NCI-H128 (cell line): ENCODE results near the gene SMURF1.

ENCODE experiments used
- DNase-seq: peaks from one replicate; lab custom pipeline; 2025; ENCODE audit not compliant: unreplicated experiment; lab: John Stamatoyannopoulos, UW

Gene SMURF1

DNA sequence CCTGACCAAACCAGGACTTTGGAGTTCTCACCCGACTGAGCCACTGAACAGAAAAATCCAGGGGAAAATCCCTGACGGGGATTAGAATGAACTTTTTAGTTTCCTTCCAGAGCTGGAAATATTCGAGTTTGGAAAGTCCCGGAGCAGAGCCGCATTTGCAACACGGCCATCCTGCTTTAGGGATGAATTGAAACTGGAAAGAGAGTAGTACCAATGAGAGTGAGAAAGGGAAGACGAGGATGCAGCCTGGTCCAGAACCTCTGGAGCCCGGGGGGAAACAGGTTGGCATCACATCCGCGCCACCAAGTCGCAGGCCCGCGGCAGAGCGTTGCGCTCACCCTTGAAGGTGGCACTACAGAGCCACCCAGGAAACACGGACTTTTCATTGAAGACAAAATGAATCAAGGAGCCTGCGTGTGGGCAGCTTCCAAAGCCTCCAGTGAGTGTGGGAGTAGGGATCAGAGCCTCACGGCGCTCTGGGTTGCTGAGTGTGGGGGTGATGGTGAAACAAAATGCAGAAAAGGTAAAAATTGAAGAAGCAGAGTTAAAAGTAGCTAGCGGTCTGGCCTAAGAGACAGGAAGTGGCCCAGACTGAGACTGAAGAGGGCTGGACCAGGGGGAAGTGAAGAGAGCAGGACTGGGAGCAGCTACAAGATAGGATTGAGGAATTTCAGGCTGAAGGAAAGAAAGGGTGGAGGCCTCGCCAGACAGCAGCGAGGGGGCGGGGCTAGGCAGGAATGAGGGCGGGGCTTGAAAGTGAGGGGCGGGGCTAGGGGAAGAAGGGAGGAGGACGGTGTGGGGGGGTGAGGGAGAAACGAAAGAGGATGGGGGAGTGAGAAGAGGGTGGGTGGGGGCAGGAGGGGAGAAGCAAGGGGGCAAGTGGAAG lies 1.8 kb downstream of the SMURF1 start:
- DNase-seq = no peak

DNA sequence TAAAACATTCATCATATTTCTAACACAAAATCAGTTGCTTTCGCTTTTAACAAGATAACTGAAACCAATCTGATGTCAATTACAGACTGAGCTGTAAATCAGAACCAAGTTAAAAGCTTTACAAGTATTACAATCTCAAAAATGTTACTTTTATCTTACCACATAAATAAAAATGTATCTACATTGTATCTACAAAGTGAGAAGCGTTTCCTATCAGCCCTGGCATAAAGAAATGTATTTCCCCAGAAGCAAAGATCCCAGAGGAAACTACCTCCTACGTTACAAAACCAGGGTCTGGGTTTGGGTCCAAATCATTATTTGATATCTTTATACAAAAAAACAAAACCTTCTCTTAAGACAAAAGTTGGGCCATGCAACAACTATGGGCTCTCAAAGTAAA lies 2.6 kb downstream of the SMURF1 start:
- no peak for DNase-seq

DNA sequence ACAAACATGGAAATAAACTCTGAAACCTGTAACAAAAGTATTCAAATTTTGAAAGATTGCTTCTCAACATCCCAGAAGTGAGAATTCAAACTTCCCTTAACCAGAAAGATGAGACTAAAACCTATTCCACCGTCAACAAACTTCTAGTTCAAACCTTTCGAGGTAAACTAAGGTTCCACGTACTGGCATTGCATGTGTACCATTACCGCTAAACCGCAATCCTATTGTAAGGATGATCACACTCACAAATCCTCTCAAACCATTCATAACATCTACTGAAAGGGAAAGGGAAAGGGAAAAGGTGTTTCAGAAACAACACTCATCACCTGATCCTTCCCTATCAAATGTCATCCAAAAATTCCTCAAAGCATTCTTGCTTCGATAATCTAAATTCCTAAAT lies 3.1 kb downstream of the SMURF1 start:
- DNase-seq = no peak

DNA sequence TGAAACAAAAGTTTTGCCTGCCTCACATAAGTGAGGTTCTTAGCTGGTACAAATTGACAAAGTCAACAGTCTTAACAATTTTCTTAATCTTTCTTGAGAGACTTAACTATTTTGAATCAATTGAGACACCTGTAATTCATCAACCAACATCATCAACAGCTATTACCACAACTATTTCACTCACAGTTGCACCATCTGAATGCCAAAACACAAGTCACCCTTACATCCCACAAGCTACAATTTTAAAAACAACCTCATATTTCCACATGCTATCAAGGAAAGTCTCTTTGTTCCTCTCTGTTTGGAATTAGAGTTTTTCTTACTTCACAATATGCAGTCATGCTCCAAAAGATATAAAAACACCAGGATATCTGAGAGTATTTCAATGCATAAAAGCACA lies 4.9 kb downstream of the SMURF1 start:
- DNase-seq = no peak

DNA sequence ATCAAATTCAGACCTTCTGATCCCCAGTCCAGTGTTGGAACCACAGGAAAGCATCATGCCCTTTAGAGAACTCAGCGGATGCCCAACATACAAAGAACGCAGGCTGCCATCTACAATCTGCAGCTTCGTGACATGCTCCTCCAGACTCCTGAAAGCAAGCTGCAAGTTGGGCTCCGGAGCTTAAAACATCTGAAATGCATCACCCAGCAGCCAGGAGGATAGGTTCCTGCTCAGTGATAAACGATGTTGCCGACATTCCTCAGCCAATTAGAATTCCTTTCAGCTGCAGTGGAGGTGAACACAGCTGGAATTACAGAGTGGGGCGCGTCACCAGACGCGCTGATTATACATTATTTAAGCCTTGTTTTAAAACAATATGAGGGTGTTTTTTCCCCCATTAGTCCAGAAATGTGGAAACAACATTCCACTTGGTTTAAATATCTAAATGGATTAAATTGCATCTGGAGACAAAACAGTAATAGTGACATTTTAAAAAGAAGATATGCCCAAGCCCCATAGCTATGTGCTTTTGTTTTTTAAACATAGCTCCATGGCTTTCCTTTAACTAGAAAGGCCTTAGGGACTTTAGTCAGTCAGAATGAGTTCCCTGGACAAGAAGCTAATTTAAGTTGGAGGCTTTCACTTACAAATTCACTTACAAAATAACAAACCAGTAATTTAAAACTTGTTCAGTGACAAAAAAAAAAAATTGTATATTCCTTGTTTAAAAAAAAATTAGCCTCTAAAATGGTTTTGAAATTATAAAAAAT lies 6.3 kb downstream of the SMURF1 start:
- no peak for DNase-seq

DNA sequence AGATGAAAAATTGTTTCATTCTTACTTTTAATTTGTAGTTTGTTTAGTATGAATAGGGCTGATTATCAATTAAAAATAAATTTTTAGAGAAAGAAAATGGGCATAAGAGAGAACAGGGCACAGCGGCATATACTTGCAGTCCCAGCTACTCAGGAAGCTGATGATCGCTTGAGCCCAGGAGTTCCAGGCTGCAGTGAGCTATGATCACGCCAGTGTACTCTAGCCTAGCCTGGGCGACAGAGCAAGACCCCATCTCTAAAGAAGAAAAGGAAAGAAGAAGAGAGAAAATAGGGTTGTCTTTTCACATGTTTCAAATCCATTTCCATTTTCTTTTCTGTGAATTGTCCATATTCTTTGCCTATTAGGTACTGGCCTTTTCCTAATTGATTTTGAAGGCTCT lies 8.0 kb downstream of the SMURF1 start:
- no peak for DNase-seq

DNA sequence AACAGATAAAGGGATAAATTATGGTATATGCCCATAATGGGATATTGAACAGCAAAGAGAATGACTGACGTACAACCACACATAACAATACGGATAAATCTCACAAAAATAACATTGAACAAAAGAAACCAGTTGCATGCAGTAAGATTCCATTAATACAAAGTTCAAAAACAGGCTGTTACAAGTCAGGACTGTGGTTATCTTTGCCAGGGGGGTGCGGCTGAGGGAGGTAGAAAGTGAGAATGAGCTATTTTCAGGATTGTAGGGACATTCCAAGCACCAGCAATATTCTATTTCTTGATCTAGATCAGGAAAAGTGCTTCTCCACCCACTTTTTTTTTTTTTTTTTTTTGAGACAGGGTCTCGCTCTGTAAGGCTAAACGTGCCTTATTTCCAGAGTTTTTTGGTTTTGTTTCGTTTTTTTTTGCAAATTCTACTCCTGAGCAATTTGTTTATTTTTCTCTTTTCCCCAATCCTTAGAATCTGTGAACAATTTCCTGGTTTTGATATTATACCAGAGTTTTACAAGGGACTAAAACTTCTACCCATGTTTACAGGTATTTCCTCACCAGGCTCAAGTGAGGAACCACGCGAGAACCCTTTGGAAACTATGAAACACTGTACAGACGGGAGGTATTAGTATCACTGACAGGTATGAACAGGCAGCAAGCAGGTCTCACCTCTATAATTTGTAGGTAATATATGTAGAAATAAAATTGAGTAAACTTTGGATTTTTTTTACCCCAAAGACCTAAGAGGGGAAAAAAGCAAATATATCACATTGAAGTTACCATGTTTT lies 9.9 kb downstream of the SMURF1 start:
- no peak for DNase-seq

DNA sequence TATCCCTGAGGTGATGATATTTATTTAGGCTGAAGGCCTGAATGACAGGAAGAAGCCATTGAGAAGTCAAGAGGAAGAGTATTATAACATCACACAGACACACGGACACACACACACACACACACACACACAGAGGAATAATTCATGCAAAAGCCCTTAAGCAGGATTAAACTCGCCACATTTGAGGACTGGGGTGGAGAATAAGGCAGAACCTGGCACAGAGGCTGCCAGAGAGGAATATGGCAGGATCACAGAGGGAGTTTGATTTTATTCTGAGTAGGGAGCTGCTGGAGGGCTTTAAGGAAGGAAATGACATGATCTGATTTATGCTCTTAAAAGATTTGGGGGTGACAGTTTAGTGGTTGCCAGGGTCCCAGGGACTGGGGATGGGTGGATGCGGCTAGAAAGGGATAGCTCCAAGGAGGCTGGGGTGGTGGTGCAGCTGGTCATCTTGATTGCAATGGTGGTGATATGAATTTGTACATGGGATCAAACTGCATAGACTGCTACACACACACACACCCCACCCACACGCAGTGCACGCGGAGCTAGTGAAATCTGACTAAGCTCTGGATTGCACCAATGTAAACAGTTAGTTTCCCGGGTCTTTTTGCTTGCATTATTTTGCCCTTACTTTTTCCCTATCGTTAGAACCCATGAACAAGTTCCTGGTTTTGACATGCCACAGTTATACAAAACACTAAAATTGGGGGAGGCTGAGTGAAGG lies 11.2 kb downstream of the SMURF1 start:
- DNase-seq = no peak

DNA sequence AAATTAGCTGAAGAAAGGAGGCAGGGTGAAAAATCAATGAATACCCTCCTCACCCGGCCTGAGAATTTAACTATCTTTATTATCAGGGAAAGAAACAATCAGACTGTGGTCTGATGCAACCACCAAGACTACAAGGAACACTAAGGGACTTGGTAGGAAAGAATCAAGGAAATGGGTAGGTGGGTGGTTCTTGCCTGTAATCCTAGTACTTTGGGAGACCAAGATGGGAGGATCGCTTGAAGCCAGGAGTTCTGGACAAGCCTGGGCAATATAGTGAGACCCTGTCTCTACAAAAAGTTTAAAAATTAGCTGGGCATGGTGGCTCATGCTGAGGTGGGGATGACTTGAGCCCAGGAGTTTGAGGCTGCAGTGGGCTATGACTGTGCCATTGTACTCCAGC lies 12.6 kb downstream of the SMURF1 start:
- DNase-seq = no peak

DNA sequence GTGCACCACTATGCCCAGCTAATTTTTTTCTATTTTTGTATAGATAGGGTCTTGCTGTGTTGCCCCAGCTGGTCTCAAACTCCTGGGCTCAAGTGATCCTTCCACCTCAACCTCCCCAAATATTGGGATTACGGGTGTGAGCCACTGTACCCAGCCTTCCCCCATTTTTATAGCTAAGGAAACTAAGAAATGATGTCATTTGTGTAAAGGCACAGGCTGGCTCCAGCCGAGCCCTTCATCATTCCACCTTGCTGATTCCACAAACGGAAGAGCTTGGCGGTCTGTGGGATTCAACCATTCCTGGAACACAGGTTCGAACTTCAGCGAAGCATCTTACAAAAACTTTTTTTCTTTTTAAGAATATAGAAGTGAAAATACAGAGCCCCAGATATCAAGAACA lies 14.4 kb downstream of the SMURF1 start:
- DNase-seq = no peak

DNA sequence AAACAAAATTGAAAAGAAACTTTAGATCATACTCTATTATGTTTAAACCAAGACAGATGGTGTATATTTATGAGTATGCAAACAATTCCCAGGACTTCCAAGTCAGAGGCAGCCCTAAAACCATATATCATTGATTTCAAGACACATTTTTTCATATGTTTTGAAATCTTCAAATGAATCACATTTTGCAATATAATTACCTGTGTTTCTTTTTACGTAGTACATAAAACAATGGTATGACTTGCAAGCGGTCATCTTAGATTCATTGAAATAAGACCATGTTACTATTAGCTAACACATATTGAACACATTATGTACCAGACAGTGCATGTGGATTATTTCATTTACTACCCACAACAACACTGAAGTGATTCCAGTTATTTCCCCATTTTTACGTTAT lies 14.9 kb downstream of the SMURF1 start:
- no peak for DNase-seq

DNA sequence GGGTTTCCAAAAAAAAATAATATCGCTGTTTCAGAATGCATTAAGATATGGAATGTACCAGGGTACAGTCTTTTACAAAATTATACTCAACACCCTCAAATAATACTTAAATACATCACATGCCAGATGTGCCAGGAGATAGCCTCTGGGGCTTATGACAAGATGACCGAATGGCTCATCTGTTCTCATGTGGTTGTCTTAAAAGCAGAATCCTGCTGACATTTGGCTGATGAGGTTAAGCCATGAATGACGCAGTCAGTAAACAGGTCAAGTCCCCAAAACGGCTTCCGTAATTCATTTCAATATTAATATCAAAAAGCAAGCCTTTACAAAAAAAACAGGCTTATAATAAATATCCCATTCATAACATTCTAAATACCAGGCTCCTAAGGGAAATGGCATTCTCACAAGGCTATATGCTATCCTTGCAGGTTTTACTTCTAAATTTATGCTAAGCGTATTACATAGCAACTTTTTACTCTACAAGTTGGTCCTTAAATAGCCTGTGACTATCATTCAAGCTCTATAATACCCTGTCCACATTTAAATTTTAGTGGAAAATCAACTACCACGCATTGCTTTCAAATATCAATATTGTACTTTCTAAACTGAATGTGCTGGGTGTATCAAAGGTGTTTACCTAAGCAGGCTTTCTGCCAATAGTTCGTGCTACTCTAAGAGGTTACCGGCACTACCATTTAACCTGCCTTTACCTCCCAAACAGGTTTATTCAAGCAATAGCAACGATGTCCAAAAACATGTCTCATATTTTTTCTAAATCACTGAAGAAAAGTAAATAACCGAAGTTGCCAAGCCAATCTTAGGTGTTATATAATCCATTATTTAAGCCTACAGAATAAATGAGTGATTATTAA lies 15.6 kb downstream of the SMURF1 start:
- DNase-seq = no peak

DNA sequence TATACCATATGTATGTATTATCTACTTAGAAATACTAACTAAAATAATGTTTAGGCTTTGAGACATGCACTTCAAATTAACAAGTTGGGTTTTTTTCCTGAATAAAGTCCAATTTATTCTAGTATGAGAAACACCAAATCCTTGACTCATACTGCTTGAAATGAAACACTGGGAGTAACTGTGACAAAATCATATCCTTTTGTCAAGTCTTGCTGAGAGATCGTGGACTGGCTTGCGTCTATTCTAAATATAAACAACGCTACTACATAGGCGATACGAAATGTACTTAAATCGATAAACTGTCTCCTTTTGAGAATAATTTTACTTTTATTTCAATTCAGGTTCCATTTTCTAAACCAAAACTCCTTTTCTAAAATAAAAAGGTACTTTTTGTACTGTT lies 16.3 kb downstream of the SMURF1 start:
- no peak for DNase-seq

DNA sequence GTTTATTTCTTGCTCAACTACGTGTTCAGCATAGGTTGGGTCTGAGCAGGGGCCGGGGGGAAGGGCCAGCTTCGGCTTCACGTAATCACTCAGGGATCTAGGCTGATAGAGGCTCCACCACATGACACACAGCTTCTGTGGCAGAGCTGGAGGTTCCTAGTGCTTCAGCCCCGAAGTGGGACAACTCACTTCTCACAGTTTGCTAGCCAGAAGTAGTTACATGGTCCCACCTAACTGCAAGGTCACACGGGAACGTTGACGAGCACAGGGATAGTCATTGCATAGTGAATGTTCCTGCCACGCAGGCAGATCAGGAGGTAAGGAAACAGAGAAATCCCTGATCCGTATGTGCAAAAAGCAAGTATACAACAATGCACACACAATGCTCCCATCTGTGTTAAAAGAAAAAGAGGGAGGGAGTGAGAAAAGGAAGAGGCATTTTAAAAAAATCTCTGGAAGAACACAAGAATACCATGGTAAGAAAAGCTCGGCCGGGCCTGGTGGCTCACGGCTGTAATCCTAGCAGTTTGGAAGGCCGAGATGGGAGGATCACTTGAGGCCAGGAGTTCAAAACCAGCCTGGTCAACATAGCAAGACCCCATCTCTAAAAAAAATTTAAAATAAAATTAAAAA lies 16.9 kb downstream of the SMURF1 start:
- DNase-seq = no peak

DNA sequence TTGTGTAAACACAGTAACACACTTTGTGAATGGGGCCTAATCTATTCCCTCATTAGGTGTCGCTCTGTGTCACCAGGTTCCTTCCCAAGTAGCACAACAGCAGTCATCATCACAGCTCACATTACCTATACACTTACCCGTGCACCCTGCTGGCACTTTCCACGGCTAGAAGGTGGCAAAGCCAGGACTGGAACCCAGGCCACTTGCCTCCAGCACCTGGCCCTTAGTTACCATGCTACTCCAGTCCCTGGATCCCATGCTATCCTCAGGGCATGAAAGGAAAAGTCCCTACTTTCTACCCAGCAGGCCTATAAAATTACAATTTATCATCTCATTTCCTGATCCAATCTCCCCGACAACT lies 18.4 kb downstream of the SMURF1 start:
- no peak for DNase-seq

DNA sequence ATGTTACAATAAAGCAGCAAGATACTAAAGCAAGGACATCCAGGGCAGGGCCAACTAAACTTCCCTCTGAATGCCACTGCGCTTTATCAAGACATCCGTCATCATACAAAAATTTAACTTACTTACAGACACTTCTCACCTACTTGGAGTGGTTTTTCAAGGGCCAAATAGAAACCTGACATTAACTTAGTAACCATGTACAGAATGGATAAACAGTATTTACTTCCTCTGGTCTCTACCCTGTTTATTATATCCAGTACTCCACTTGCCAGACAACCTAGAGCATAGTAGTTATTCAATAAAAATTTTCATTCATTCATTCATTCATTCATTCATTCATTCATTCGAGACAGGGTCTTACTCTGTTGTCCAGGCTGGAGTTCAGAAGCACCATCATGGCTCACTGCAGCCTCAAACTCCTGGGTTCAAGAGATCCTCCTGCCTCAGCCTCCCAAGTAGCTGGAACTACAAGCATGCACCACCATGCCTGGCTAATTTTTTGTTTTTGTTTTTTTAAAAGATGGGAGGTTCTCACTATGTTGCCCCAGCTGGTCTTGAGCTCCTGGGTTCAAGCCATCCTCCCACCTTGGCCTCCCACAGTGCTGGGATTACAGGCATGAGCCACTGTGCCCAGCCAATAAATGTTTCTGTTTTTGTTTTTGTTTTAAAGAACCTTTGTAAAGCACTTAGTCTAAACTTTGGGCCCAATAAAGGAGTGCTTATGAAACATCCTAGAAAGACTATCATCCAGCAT lies 19.0 kb downstream of the SMURF1 start:
- DNase-seq = no peak

DNA sequence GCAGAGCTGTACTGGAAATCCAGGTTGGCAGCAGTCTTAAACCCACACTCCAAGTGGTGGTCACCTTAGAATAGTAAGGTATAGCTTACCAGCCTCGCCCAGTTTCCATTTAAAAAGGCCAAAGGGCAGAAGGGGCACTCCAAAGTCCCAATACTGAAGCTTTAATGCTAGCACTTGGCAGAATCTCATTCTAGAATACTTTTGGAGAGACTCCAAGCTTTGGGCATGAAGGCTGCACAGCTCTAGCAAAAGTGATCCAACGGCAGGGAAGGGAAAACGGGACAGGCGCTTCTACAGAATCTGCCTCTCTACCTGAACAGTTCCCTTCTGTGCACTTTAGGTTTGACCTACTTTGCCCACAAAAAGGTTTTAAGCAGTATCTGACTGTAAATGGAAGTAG lies 19.7 kb downstream of the SMURF1 start:
- DNase-seq = no peak

DNA sequence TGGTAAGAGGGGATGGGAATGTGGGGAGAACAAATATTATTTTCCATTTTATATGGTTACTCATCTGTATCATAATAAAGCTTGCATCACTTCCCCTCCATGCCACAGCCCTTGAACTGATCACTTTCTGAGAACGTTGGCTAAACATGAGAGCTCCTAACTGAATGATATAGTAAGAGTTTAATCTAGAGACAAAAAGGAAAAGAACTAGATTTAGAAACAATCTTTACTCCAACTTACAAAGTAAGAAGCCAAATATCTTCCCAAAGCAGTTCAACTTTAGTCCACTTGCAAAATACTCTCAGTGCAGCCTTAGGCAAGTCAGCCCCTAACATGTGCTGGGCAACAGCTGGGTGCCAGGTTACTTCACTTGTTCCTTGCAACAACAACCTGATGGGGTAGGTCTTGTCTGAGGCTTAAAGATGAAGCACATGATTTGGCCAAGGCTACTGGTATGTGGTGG lies 20.3 kb downstream of the SMURF1 start:
- DNase-seq = no peak

DNA sequence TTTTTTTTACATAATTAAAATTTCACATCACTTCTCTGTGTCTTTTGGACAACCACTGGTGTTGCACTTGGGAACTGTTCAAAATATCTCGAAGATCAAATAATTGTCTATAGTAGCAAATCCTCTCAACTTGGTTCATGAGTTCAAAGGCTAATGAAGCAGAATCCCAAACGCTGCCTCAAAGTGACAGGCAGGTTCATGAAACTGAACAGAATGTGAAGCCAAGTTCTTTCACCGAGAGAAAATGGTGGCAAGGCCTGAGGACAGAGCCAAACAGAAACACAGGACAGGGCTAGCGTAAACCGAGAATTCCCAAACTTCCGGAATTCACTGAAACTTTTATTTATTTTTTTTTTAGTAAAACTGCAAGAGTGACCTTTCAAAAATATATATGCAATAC lies 21.1 kb downstream of the SMURF1 start:
- no peak for DNase-seq
